ENCODE results near the gene TMEM132A.
A peak's percentile ranks its signal among the peaks of the same experiment; 100 is the strongest.

The TMEM132A gene

GRCh38 chr11:60985991-60986915, 62.0 kb downstream of the TMEM132A start:
- peak; percentile 40 for DNase-seq (ENCODE audit: low read depth, low spot score)
- no peak overlapping the region for H3K4me3 ChIP-seq (ENCODE audit: low read depth, low read length)
- TF ChIP-seq, protein P1, sequence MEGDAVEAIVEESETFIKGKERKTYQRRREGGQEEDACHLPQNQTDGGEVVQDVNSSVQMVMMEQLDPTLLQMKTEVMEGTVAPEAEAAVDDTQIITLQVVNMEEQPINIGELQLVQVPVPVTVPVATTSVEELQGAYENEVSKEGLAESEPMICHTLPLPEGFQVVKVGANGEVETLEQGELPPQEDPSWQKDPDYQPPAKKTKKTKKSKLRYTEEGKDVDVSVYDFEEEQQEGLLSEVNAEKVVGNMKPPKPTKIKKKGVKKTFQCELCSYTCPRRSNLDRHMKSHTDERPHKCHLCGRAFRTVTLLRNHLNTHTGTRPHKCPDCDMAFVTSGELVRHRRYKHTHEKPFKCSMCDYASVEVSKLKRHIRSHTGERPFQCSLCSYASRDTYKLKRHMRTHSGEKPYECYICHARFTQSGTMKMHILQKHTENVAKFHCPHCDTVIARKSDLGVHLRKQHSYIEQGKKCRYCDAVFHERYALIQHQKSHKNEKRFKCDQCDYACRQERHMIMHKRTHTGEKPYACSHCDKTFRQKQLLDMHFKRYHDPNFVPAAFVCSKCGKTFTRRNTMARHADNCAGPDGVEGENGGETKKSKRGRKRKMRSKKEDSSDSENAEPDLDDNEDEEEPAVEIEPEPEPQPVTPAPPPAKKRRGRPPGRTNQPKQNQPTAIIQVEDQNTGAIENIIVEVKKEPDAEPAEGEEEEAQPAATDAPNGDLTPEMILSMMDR (IDR thresholded peaks at IDR 0.05; ENCODE audit: low read depth, low read length): no peak
- in situ Hi-C loops (cut with HindIII; ENCODE audit: low sequenced_read_pairs): no loop called here

All from astrocyte of the spinal cord (primary cell).